C4-2B (cell line): ENCODE data around the gene ZNF26.

Source experiments
- ZFX ChIP-seq: fragments of 450-650 bp; IDR thresholded peaks from 2 replicates; pipeline ENCODE4 v1.6.1; 2017
- TF ChIP-seq, protein P1 (sequence below): fragments of 450-650 bp; conservative IDR thresholded peaks from 2 replicates; pipeline ENCODE4 v1.5.1; 2017; ENCODE audit warnings: mild to moderate bottlenecking

- TF ChIP-seq, protein P1, sequence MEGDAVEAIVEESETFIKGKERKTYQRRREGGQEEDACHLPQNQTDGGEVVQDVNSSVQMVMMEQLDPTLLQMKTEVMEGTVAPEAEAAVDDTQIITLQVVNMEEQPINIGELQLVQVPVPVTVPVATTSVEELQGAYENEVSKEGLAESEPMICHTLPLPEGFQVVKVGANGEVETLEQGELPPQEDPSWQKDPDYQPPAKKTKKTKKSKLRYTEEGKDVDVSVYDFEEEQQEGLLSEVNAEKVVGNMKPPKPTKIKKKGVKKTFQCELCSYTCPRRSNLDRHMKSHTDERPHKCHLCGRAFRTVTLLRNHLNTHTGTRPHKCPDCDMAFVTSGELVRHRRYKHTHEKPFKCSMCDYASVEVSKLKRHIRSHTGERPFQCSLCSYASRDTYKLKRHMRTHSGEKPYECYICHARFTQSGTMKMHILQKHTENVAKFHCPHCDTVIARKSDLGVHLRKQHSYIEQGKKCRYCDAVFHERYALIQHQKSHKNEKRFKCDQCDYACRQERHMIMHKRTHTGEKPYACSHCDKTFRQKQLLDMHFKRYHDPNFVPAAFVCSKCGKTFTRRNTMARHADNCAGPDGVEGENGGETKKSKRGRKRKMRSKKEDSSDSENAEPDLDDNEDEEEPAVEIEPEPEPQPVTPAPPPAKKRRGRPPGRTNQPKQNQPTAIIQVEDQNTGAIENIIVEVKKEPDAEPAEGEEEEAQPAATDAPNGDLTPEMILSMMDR: no peak
- no peak for TF ChIP-seq ZFX
Observed at GRCh38 chr12:132949936-132950837, 36.0 kb upstream of the ZNF26 start.
